Neural crest cell (in vitro differentiated cells): ENCODE data around the gene ARHGEF26. TPM values are rescaled to one million over a fixed set of nuclear protein-coding genes. Genes with fewer than 3 reads are reported as not detected.

Experiments used
- DNase-seq: peaks from one replicate; pipeline ENCODE4 v3.0.0; 2021; ENCODE audit warnings: low read depth, mixed read lengths, low spot score
- H3K27ac Mint-ChIP-seq: one replicate; pipeline ENCODE4 v1.8.0; 2021; ENCODE audit warnings: mild to moderate bottlenecking, mixed read lengths; ENCODE audit not compliant: unreplicated experiment
- H3K27me3 Mint-ChIP-seq: 2 replicates; pipeline ENCODE4 v1.8.0; 2021; ENCODE audit warnings: low read depth, mild to moderate bottlenecking, mixed read lengths
- H3K36me3 Mint-ChIP-seq: 2 replicates; pipeline ENCODE4 v1.8.0; 2021; ENCODE audit warnings: low read depth, mild to moderate bottlenecking, mixed read lengths
- H3K4me1 Mint-ChIP-seq: 2 replicates; pipeline ENCODE4 v1.8.0; 2021; ENCODE audit warnings: mixed read lengths
- H3K4me3 Mint-ChIP-seq: one replicate; pipeline ENCODE4 v1.8.0; 2021; ENCODE audit warnings: mild to moderate bottlenecking, mixed read lengths
- H3K9me3 Mint-ChIP-seq: 2 replicates; pipeline ENCODE4 v1.8.0; 2021; ENCODE audit warnings: mixed read lengths
- total RNA-seq: library from RNA; stranded (reverse); gene quantifications from 2 replicates; pipeline ENCODE4 v1.2.1, GENCODE V29; 2021
- TF ChIP-seq, protein P1 (sequence below): fragments of 200-600 bp; sonication (generic); conservative IDR thresholded peaks from 2 replicates; pipeline ENCODE4 v1.5.0; 2021; ENCODE audit warnings: antibody characterized with exemption, mild to moderate bottlenecking

Gene ARHGEF26
- total RNA-seq, 1 donor from 2014 or later, result 19.3 TPM

- no peak overlapping the region for H3K4me3 Mint-ChIP-seq
- H3K27ac Mint-ChIP-seq, result no peak overlapping the region
Measured at GRCh38 chr3:154178172-154178571, 57.0 kb downstream of the ARHGEF26 start.

GRCh38 chr3:154180836-154181691 lies 59.9 kb downstream of the ARHGEF26 start:
- TF ChIP-seq, protein P1, sequence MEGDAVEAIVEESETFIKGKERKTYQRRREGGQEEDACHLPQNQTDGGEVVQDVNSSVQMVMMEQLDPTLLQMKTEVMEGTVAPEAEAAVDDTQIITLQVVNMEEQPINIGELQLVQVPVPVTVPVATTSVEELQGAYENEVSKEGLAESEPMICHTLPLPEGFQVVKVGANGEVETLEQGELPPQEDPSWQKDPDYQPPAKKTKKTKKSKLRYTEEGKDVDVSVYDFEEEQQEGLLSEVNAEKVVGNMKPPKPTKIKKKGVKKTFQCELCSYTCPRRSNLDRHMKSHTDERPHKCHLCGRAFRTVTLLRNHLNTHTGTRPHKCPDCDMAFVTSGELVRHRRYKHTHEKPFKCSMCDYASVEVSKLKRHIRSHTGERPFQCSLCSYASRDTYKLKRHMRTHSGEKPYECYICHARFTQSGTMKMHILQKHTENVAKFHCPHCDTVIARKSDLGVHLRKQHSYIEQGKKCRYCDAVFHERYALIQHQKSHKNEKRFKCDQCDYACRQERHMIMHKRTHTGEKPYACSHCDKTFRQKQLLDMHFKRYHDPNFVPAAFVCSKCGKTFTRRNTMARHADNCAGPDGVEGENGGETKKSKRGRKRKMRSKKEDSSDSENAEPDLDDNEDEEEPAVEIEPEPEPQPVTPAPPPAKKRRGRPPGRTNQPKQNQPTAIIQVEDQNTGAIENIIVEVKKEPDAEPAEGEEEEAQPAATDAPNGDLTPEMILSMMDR, result no peak
- no peak for DNase-seq
- Mint-ChIP-seq H3K27ac (no peak overlapping the region), H3K9me3 (no peaks in the 10 kb centered on the region), H3K36me3 (peaks cover 8% of the 10 kb centered on the region), H3K4me3 (no peak overlapping the region), H3K4me1 (peaks cover 28% of the 10 kb centered on the region), H3K27me3 (no peaks in the 10 kb centered on the region)

More at GRCh38 chr3:154178172-154178571, 57.0 kb downstream of the ARHGEF26 start:
- TF ChIP-seq, protein P1, result no peak
- DNase-seq, result no peak
- Mint-ChIP-seq H3K4me1 (peaks cover 36% of the 10 kb centered on the region), H3K27me3 (no peaks in the 10 kb centered on the region), H3K36me3 (peaks cover 3% of the 10 kb centered on the region), H3K9me3 (no peaks in the 10 kb centered on the region)

GRCh38 chr3:154182322-154182922 lies 61.2 kb downstream of the ARHGEF26 start:
- no peak overlapping the region for H3K4me3 Mint-ChIP-seq
- no peaks in the 10 kb centered on the region for H3K27me3 Mint-ChIP-seq
- no peak overlapping the region for H3K27ac Mint-ChIP-seq
- no peaks in the 10 kb centered on the region for H3K9me3 Mint-ChIP-seq
- peaks cover 8% of the 10 kb centered on the region for H3K36me3 Mint-ChIP-seq
- DNase-seq, result no peak
- TF ChIP-seq, protein P1, result no peak
- H3K4me1 Mint-ChIP-seq, result peaks cover 17% of the 10 kb centered on the region

- no peak overlapping the region for H3K4me3 Mint-ChIP-seq
- H3K36me3 Mint-ChIP-seq, result peaks cover 8% of the 10 kb centered on the region
- H3K9me3 Mint-ChIP-seq, result no peaks in the 10 kb centered on the region
- TF ChIP-seq, protein P1, result no peak
- no peak overlapping the region for H3K27ac Mint-ChIP-seq
- H3K27me3 Mint-ChIP-seq, result no peaks in the 10 kb centered on the region
- H3K4me1 Mint-ChIP-seq, result peaks cover 13% of the 10 kb centered on the region
- no peak for DNase-seq
Measured at GRCh38 chr3:154182975-154183374, 61.8 kb downstream of the ARHGEF26 start.

- H3K36me3 Mint-ChIP-seq, result peaks cover 4% of the 10 kb centered on the region
- H3K27ac Mint-ChIP-seq, result no peak overlapping the region
- H3K4me3 Mint-ChIP-seq, result no peak overlapping the region
- DNase-seq, result no peak
- H3K4me1 Mint-ChIP-seq, result peaks cover 13% of the 10 kb centered on the region
- no peaks in the 10 kb centered on the region for H3K27me3 Mint-ChIP-seq
- H3K9me3 Mint-ChIP-seq, result no peaks in the 10 kb centered on the region
- TF ChIP-seq, protein P1, result no peak
Measured at GRCh38 chr3:154184582-154184981, 63.4 kb downstream of the ARHGEF26 start.
